ENCODE measurements around the gene EGFL7.

- TF ChIP-seq NFIC (IDR thresholded peaks at IDR 0.05; ENCODE audit: low read depth, low read length) = no peak
- TF ChIP-seq USF2 (IDR thresholded peaks at IDR 0.05; ENCODE audit: borderline replicate concordance, low read depth, low read length) = no peak
- TF ChIP-seq EZH2 (IDR thresholded peaks at IDR 0.05; ENCODE audit: borderline replicate concordance, control insufficient read depth, low read depth, low read length) = no peak
- no peak for TF ChIP-seq PAX5 (IDR thresholded peaks at IDR 0.05; ENCODE audit: borderline replicate concordance, low read depth, low read length)
Observed at GRCh38 chr9:136682710-136683109, 20.0 kb downstream of the EGFL7 start.

Measured in GM12878 (cell line).